K562 (cell line): ENCODE measurements around the gene FADS6. TPM values are rescaled to one million over a fixed set of nuclear protein-coding genes. Genes with fewer than 3 reads are reported as not detected.

Experiments used
- ATAC-seq: fragments of 200-7000 bp; cut with Tn5 transposase; 3 replicates; pipeline ENCODE4 v1.9.1; 2020; ENCODE audit warnings: moderate library complexity
- BruUV-seq: library from RNA; stranded (reverse); fragments of 400-500 nt; replicated peaks from 2 replicates; lab custom pipeline; 2021; lab: Mats Ljungman, UMichigan
- CTCF ChIA-PET: fragments of 300-600 bp; formaldehyde crosslinking; extraction: SDS; loops from one replicate; lab custom pipeline; 2021; ENCODE audit warnings: low intra/inter-chr PET ratio; lab: Yijun Ruan, JAX
- POLR2A ChIA-PET: fragments of 300-600, 350-650 bp; sonication (Branson Sonifier 250); formaldehyde crosslinking; extraction: SDS; loops from one replicate; lab custom pipeline; 2021; ENCODE audit warnings: antibody characterized with exemption, inconsistent platforms; lab: Yijun Ruan, JAX
- DNase-seq, 4 experiments: peaks; one replicate each; pipeline versions ENCODE4 v3.0.0 to v3.0.0-alpha.2; 2011 to 2018; ENCODE audit warnings: low spot score in 3 of 4, mixed read lengths in 3 of 4; ENCODE audit errors: extremely low read depth in 1 of 4
- FAIRE-seq: peaks from 2 replicates; lab custom pipeline; 2011; peaks lifted over from hg19 to GRCh38; lab: Jason Lieb, UNC
- H2AFZ ChIP-seq: 2 replicates; pipeline ENCODE4 v1.6.0; 2011; ENCODE audit warnings: low read depth, low read length, control low read depth, inconsistent platforms
- H3K27ac ChIP-seq: fragments of 200-600 bp; 3 replicates; pipeline ENCODE4 v1.8.0; 2011; ENCODE audit warnings: low read depth, mild to moderate bottlenecking, control low read depth, inconsistent platforms, low read length, moderate library complexity, mixed read lengths; ENCODE audit errors: extremely low read depth
- H3K27me3 ChIP-seq, 2 experiments: fragments of 300-600 bp in 1 of 2; 2 replicates in 1 of 2; 3 replicates in 1 of 2; pipeline versions ENCODE4 v1.6.0 to v1.8.0; 2011; ENCODE audit warnings: inconsistent platforms in 2 of 2, low read length in 2 of 2, mild to moderate bottlenecking in 1 of 2, mixed read lengths in 1 of 2, moderate library complexity in 1 of 2; ENCODE audit not compliant: control insufficient read depth in 2 of 2, insufficient read depth in 2 of 2
- H3K36me3 ChIP-seq: fragments of 300-600 bp; 3 replicates; pipeline ENCODE4 v1.8.0; 2011; ENCODE audit warnings: mild to moderate bottlenecking, low read length, inconsistent platforms; ENCODE audit not compliant: control insufficient read depth, insufficient read depth
- H3K4me1 ChIP-seq, 2 experiments: fragments of 200-600 bp in 1 of 2; replicated peaks in 1 of 2; 2 replicates in 1 of 2; 3 replicates in 1 of 2; pipeline versions ENCODE4 v1.5.1 to v1.8.0; 2011; ENCODE audit warnings: inconsistent platforms in 2 of 2, low read length in 2 of 2, mild to moderate bottlenecking in 1 of 2, mixed read lengths in 1 of 2, moderate library complexity in 1 of 2; ENCODE audit not compliant: control insufficient read depth in 2 of 2, insufficient read depth in 2 of 2
- H3K4me2 ChIP-seq: 2 replicates; pipeline ENCODE4 v1.6.1; 2011; ENCODE audit warnings: low read length, control low read depth, inconsistent platforms, mixed read lengths; ENCODE audit not compliant: insufficient read depth
- H3K4me3 ChIP-seq: fragments of 200-600 bp; sonication (generic), shearing (Covaris generic); 2 replicates; pipeline ENCODE4 v1.5.1; 2016; ENCODE audit warnings: control low read depth, inconsistent platforms
- H3K79me2 ChIP-seq: fragments of 200-600 bp; 3 replicates; pipeline ENCODE4 v1.8.0; 2011; ENCODE audit warnings: low read length, inconsistent platforms; ENCODE audit not compliant: control insufficient read depth, insufficient read depth
- H3K9ac ChIP-seq, 2 experiments: 2 replicates each; pipeline versions ENCODE4 v1.6.0 to v1.6.1; 2011; ENCODE audit warnings: low read depth in 2 of 2, low read length in 2 of 2, control low read depth in 1 of 2, inconsistent platforms in 1 of 2, mild to moderate bottlenecking in 1 of 2, mixed read lengths in 1 of 2; ENCODE audit not compliant: insufficient read depth in 1 of 2
- H3K9me1 ChIP-seq: one replicate; pipeline ENCODE4 v1.6.0; 2011; ENCODE audit warnings: inconsistent platforms, mild to moderate bottlenecking, low read length, moderate library complexity; ENCODE audit not compliant: control insufficient read depth, insufficient read depth
- H3K9me3 ChIP-seq: replicated peaks from 2 replicates; pipeline ENCODE4 v1.5.1; 2011; ENCODE audit warnings: low read depth, low read length, inconsistent platforms; ENCODE audit not compliant: control insufficient read depth, insufficient read depth
- H4K20me1 ChIP-seq: replicated peaks from 2 replicates; pipeline ENCODE4 v1.6.1; 2011; ENCODE audit warnings: low read length, inconsistent platforms, mixed read lengths; ENCODE audit not compliant: control insufficient read depth, insufficient read depth
- AFF1 ChIP-seq, 2 experiments: fragments of 450-650 bp; IDR thresholded peaks; 2 replicates each; pipeline ENCODE4 v1.6.1; 2018; ENCODE audit warnings: mild to moderate bottlenecking in 2 of 2, low read depth in 1 of 2; ENCODE audit not compliant: partially characterized antibody in 2 of 2
- CEBPB ChIP-seq: fragments of 450-650 bp; IDR thresholded peaks from 2 replicates; pipeline ENCODE4 v1.6.1; 2016; ENCODE audit warnings: missing genetic modification characterization, missing compliant biosample characterization
- HSF4 ChIP-seq: fragments of 250-450 bp; sonication (Bioruptor Pico); IDR thresholded peaks from 2 replicates; pipeline ENCODE4 v2.1.2; 2022; ENCODE audit warnings: mild to moderate bottlenecking, moderate library complexity, borderline replicate concordance
- SMARCC2 ChIP-seq: fragments of 450-650 bp; IDR thresholded peaks from 2 replicates; pipeline ENCODE4 v1.6.1; 2017; ENCODE audit warnings: antibody characterized with exemption, moderate library complexity, mild to moderate bottlenecking, low read depth
- SMARCE1 ChIP-seq: fragments of 450-650 bp; IDR thresholded peaks from 2 replicates; pipeline ENCODE4 v1.7.1; 2016; ENCODE audit warnings: mild to moderate bottlenecking
- SRF ChIP-seq, 2 experiments: fragments of 250-450, 450-650 bp in 1 of 2; sonication (Bioruptor Pico) in 1 of 2; sonication (generic) in 1 of 2; formaldehyde crosslinking; IDR thresholded peaks; 2 replicates each; pipeline versions ENCODE4 v1.5.0 to v1.5.1; 2020 to 2022; ENCODE audit warnings: mild to moderate bottlenecking in 1 of 2, missing genetic modification reagents in 1 of 2
- SUPT5H ChIP-seq: fragments of 450-650 bp; IDR thresholded peaks from 2 replicates; pipeline ENCODE4 v1.6.1; 2016
- TAF9B ChIP-seq: fragments of 450-650 bp; IDR thresholded peaks from 2 replicates; pipeline ENCODE4 v1.6.1; 2018; ENCODE audit warnings: mild to moderate bottlenecking; ENCODE audit not compliant: partially characterized antibody
- TARDBP ChIP-seq: fragments of 450-650 bp; IDR thresholded peaks from 2 replicates; pipeline ENCODE4 v1.6.1; 2016
- ZFP30 ChIP-seq: fragments of 250-450 bp; sonication (Bioruptor Pico); IDR thresholded peaks from 2 replicates; pipeline ENCODE4 v1.8.0; 2022; ENCODE audit warnings: moderate library complexity, mild to moderate bottlenecking, inconsistent platforms, borderline replicate concordance
- ZKSCAN8 ChIP-seq: fragments of 200-800 bp; sonication (Bioruptor generic); IDR thresholded peaks from 2 replicates; pipeline ENCODE4 v1.6.1; 2016; ENCODE audit warnings: missing genetic modification characterization, missing compliant biosample characterization
- ZNF699 ChIP-seq: fragments of 250-450 bp; sonication (Bioruptor Pico); IDR thresholded peaks from 2 replicates; pipeline ENCODE4 v1.8.0; 2021; ENCODE audit warnings: mild to moderate bottlenecking, moderate library complexity; ENCODE audit not compliant: insufficient replicate concordance
- WGBS: fragments of 100-300 bp; shearing (Covaris generic); methylation state at CpG from one replicate; pipeline ENCODE4 v1.1.6; 2016; ENCODE audit warnings: low coverage, mixed read lengths; ENCODE audit not compliant: insufficient coverage; ENCODE audit errors: missing lambda C conversion rate; 5-methylcytosine and 5-hydroxymethylcytosine counted together
- in situ Hi-C: fragments of 300-500 bp; cut with MboI; formaldehyde crosslinking; loops from 4 replicates; pipeline ENCODE4 v1.15.0; 2018; ENCODE audit warnings: inconsistent platforms, mixed read lengths
- intact Hi-C: fragments of 100-400 bp; cut with micrococcal nuclease; formaldehyde crosslinking; loops from 2 replicates; pipeline ENCODE4 v1.14.2; 2022
- polyA plus RNA-seq, 8 experiments: library from polyadenylated mRNA; depleted of rRNA in 4 of 8; stranded (reverse) in 5 of 8; unstranded in 3 of 8; fragments of >200 nt; fragmentation: Nextera tagmentation in 2 of 8; fragmentation: Illumina TruSeq in 1 of 8; extraction: Ambion mirVana in 2 of 8; extraction: Trizol in 1 of 8; gene quantifications; 2 replicates each; pipeline versions ENCODE4 v1.2.1 to v1.2.3, GENCODE V29; 2011 to 2014; ENCODE audit warnings: inconsistent platforms in 1 of 8, missing spikeins in 1 of 8
- total RNA-seq, 7 experiments: library from RNA; depleted of rRNA in 6 of 7; stranded (reverse); fragments of >200 nt in 6 of 7; fragmentation: Illumina TruSeq in 2 of 7; extraction: Trizol in 2 of 7; gene quantifications; 2 replicates each; pipeline versions ENCODE4 v1.2.1 to v1.2.3, GENCODE V29; 2011 to 2021; ENCODE audit warnings: low replicate concordance in 1 of 7
- TF ChIP-seq, protein P1 (sequence below): fragments of 450-650 bp; IDR thresholded peaks from 2 replicates; pipeline ENCODE4 v1.6.1; 2017; ENCODE audit warnings: antibody characterized with exemption, mild to moderate bottlenecking

FADS6 gene
- total and polyA plus RNA-seq, 9 of the 15 experiments (the other 6 are each of a cell fraction or from before 2014, with no cell fraction given) = 0.18 to 0.22 TPM; not detected in 7

- no peaks in the 10 kb centered on the region for H3K9me1 ChIP-seq
- H3K9me3 ChIP-seq = no peaks in the 10 kb centered on the region
- FAIRE-seq = no peak
- peaks cover 7% of the 10 kb centered on the region; the same call in 1 of the 2 replicates for H4K20me1 ChIP-seq
- H3K4me2 ChIP-seq = no peak overlapping the region
- H3K9ac ChIP-seq = peak overlapping the region in 1 of 2 experiments; percentile 45; a peak in 1 of 4 replicates
- TF ChIP-seq CEBPB (tag) (no peak), SMARCC2 (no peak), ZKSCAN8 (CRISPR knock-in tag) (no peak), TAF9B (no peak), ZFP30 (no peak), AFF1 (IDR thresholded peaks at IDR 0.05; ENCODE audit: low read depth in 1 of 2, partially characterized antibody in 2 of 2) (no peak), SRF (CRISPR knock-in tag; IDR thresholded peaks at IDR 0.05) (no peak), SUPT5H (no peak), SMARCE1 (no peak), TARDBP (no peak), HSF4 (CRISPR knock-in tag) (no peak), ZNF699 (CRISPR knock-in tag) (no peak)
- TF ChIP-seq, protein P1, sequence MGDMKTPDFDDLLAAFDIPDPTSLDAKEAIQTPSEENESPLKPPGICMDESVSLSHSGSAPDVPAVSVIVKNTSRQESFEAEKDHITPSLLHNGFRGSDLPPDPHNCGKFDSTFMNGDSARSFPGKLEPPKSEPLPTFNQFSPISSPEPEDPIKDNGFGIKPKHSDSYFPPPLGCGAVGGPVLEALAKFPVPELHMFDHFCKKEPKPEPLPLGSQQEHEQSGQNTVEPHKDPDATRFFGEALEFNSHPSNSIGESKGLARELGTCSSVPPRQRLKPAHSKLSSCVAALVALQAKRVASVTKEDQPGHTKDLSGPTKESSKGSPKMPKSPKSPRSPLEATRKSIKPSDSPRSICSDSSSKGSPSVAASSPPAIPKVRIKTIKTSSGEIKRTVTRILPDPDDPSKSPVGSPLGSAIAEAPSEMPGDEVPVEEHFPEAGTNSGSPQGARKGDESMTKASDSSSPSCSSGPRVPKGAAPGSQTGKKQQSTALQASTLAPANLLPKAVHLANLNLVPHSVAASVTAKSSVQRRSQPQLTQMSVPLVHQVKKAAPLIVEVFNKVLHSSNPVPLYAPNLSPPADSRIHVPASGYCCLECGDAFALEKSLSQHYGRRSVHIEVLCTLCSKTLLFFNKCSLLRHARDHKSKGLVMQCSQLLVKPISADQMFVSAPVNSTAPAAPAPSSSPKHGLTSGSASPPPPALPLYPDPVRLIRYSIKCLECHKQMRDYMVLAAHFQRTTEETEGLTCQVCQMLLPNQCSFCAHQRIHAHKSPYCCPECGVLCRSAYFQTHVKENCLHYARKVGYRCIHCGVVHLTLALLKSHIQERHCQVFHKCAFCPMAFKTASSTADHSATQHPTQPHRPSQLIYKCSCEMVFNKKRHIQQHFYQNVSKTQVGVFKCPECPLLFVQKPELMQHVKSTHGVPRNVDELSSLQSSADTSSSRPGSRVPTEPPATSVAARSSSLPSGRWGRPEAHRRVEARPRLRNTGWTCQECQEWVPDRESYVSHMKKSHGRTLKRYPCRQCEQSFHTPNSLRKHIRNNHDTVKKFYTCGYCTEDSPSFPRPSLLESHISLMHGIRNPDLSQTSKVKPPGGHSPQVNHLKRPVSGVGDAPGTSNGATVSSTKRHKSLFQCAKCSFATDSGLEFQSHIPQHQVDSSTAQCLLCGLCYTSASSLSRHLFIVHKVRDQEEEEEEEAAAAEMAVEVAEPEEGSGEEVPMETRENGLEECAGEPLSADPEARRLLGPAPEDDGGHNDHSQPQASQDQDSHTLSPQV = no peak
- no peak overlapping the region for H3K4me3 ChIP-seq
- H3K79me2 ChIP-seq = no peaks in the 10 kb centered on the region
- in situ Hi-C loops = no loop called here
- CTCF ChIA-PET = no interaction called here
- peaks cover 3 to 37% of the 10 kb centered on the region in 2 experiments; a peak in 3 of 5 replicates for H3K4me1 ChIP-seq
- no peaks in the 10 kb centered on the region for H3K36me3 ChIP-seq
- no peaks in the 10 kb centered on the region for H3K27me3 ChIP-seq
- H3K27ac ChIP-seq = no peak overlapping the region
- intact Hi-C loops = no loop called here
- no peak for ATAC-seq
- WGBS = 55% methylated on average over 9 of the region's 9 CpGs
- POLR2A ChIA-PET = interaction anchor here (0.5 to 1.5 kb wide), 3 partner anchors 9 to 75 kb away, joined by 3 to 4 read pairs (median 3); no protein-coding TSS in a partner anchor
- DNase-seq = no peak
- H2AFZ ChIP-seq = no peak overlapping the region
- BruUV-seq = no TSS peak
Measured at GRCh38 chr17:74832421-74832820, 61.0 kb downstream of the FADS6 start.
